OCI-LY1 (cell line): ENCODE data around the gene FOXC2.

Source experiments
- H2AFZ ChIP-seq: fragments of 200-600 bp; sonication (generic), shearing (Covaris generic); 2 replicates; pipeline ENCODE4 v1.6.0; 2014; ENCODE audit warnings: antibody characterized with exemption, mild to moderate bottlenecking, low read length
- H3F3A ChIP-seq: fragments of 200-600 bp; sonication (generic), shearing (Covaris generic); 2 replicates; pipeline ENCODE4 v1.6.0; 2014; ENCODE audit warnings: mild to moderate bottlenecking, antibody characterized with exemption, low read length, moderate library complexity; ENCODE audit not compliant: insufficient read depth
- H3K27ac ChIP-seq: fragments of 200-600 bp; sonication (generic); 2 replicates; pipeline ENCODE4 v1.5.1; 2014; ENCODE audit warnings: low read length, mixed run types, mild to moderate bottlenecking, low read depth; ENCODE audit not compliant: poor library complexity, severe bottlenecking
- H3K27me3 ChIP-seq: fragments of 200-600 bp; sonication (generic); 2 replicates; pipeline ENCODE4 v1.6.0; 2014; ENCODE audit warnings: antibody characterized with exemption, mild to moderate bottlenecking, low read length, moderate library complexity; ENCODE audit not compliant: insufficient read depth
- H3K36me3 ChIP-seq: fragments of 200-600 bp; sonication (generic); 2 replicates; pipeline ENCODE4 v1.6.1; 2014; ENCODE audit warnings: mild to moderate bottlenecking, antibody characterized with exemption, low read length, moderate library complexity, mixed read lengths; ENCODE audit not compliant: insufficient read depth
- H3K4me1 ChIP-seq: fragments of 200-600 bp; sonication (generic); 2 replicates; pipeline ENCODE4 v1.5.1; 2014; ENCODE audit warnings: mild to moderate bottlenecking, low read length, moderate library complexity; ENCODE audit not compliant: insufficient read depth, severe bottlenecking
- H3K4me2 ChIP-seq: fragments of 200-600 bp; sonication (generic), shearing (Covaris generic); 2 replicates; pipeline ENCODE4 v1.6.1; 2014; ENCODE audit warnings: low read length
- H3K4me3 ChIP-seq: fragments of 200-600 bp; sonication (generic); 2 replicates; pipeline ENCODE4 v1.5.1; 2014; ENCODE audit warnings: low read length, low read depth, mild to moderate bottlenecking, mixed read lengths; ENCODE audit not compliant: poor library complexity, severe bottlenecking
- H3K79me2 ChIP-seq: fragments of 200-600 bp; shearing (Covaris generic); 2 replicates; pipeline ENCODE4 v1.6.1; 2016; ENCODE audit warnings: mixed run types, low read length, mixed read lengths; ENCODE audit not compliant: insufficient read depth
- H3K9ac ChIP-seq: fragments of 200-600 bp; sonication (generic), shearing (Covaris generic); 2 replicates; pipeline ENCODE4 v1.6.1; 2014; ENCODE audit warnings: mild to moderate bottlenecking, low read length, mixed read lengths
- H3K9me2 ChIP-seq: fragments of 200-600 bp; sonication (generic), shearing (Covaris generic); 2 replicates; pipeline ENCODE4 v1.6.1; 2014; ENCODE audit warnings: low read depth, mild to moderate bottlenecking, low read length, mixed read lengths
- H3K9me3 ChIP-seq: fragments of 200-600 bp; shearing (Covaris generic); 2 replicates; pipeline ENCODE4 v1.6.1; 2014; ENCODE audit warnings: low read length, mixed read lengths
- H4K20me1 ChIP-seq: fragments of 200-600 bp; sonication (generic), shearing (Covaris generic); 2 replicates; pipeline ENCODE4 v1.6.0; 2016; ENCODE audit warnings: mild to moderate bottlenecking, low read length; ENCODE audit not compliant: insufficient read depth
- CTCF ChIP-seq: fragments of 200-600 bp; sonication (generic), shearing (Covaris generic); IDR thresholded peaks from 2 replicates; pipeline ENCODE4 v1.5.1; 2017; ENCODE audit warnings: mild to moderate bottlenecking, antibody characterized with exemption, low read length, moderate library complexity, mixed read lengths
- EZH2 ChIP-seq: fragments of 200-600 bp; sonication (generic), shearing (Covaris generic); IDR thresholded peaks from 2 replicates; pipeline ENCODE4 v1.8.0; 2017; ENCODE audit warnings: borderline replicate concordance, mixed run types, mild to moderate bottlenecking, antibody characterized with exemption, low read length, moderate library complexity, mixed read lengths

FOXC2 gene

GRCh38 chr16:86540894-86541293, 25.7 kb upstream of the FOXC2 start:
- H3K79me2 ChIP-seq: no peaks in the 10 kb centered on the region
- peaks cover 40% of the 10 kb centered on the region for H3K4me1 ChIP-seq
- peak overlapping the region; percentile 9; the same call in 1 of the 2 replicates for H3K4me2 ChIP-seq
- no peaks in the 10 kb centered on the region for H3K9me2 ChIP-seq
- no peak overlapping the region for H2AFZ ChIP-seq
- H3F3A ChIP-seq: no peaks in the 10 kb centered on the region
- H3K36me3 ChIP-seq: peaks cover 64% of the 10 kb centered on the region
- no peak overlapping the region for H3K4me3 ChIP-seq
- no peak for TF ChIP-seq EZH2
- no peak for TF ChIP-seq CTCF
- peak overlapping the region; percentile 6; the same call in 1 of the 2 replicates for H3K9ac ChIP-seq
- H4K20me1 ChIP-seq: no peaks in the 10 kb centered on the region
- H3K27ac ChIP-seq: peak overlapping the region; percentile 82
- H3K27me3 ChIP-seq: no peaks in the 10 kb centered on the region
- no peaks in the 10 kb centered on the region for H3K9me3 ChIP-seq

- no peak overlapping the region for H2AFZ ChIP-seq
- H3K27ac ChIP-seq: peak overlapping the region; percentile 82
- H3K9me3 ChIP-seq: no peaks in the 10 kb centered on the region
- H3K9me2 ChIP-seq: no peaks in the 10 kb centered on the region
- H3K27me3 ChIP-seq: no peaks in the 10 kb centered on the region
- H3F3A ChIP-seq: no peaks in the 10 kb centered on the region
- peaks cover 68% of the 10 kb centered on the region for H3K36me3 ChIP-seq
- no peaks in the 10 kb centered on the region for H3K79me2 ChIP-seq
- no peak overlapping the region; the same call in 1 of the 2 replicates for H3K4me2 ChIP-seq
- no peak overlapping the region for H3K4me3 ChIP-seq
- no peaks in the 10 kb centered on the region for H4K20me1 ChIP-seq
- peaks cover 40% of the 10 kb centered on the region for H3K4me1 ChIP-seq
- no peak for TF ChIP-seq CTCF
- no peak for TF ChIP-seq EZH2
- peak overlapping the region; percentile 6; the same call in 1 of the 2 replicates for H3K9ac ChIP-seq
Measured at GRCh38 chr16:86541560-86541959, 25.1 kb upstream of the FOXC2 start.

GRCh38 chr16:86542756-86543750, 23.6 kb upstream of the FOXC2 start:
- Histone ChIP-seq H3K36me3 (peaks cover 70% of the 10 kb centered on the region), H3K79me2 (no peaks in the 10 kb centered on the region), H3K27ac (peak overlapping the region; percentile 82), H3K4me3 (no peak overlapping the region), H3K4me2 (no peak overlapping the region), H3K4me1 (peaks cover 40% of the 10 kb centered on the region), H3K9me3 (no peaks in the 10 kb centered on the region), H4K20me1 (no peaks in the 10 kb centered on the region), H3K9me2 (no peaks in the 10 kb centered on the region), H2AFZ (no peak overlapping the region), H3F3A (no peaks in the 10 kb centered on the region), H3K9ac (no peak overlapping the region; the same call in 1 of the 2 replicates), H3K27me3 (no peaks in the 10 kb centered on the region)
- TF ChIP-seq EZH2: no peak
- TF ChIP-seq CTCF: no peak
